Measurements from ENCODE around the gene ARHGDIA.

Gene ARHGDIA

DNA sequence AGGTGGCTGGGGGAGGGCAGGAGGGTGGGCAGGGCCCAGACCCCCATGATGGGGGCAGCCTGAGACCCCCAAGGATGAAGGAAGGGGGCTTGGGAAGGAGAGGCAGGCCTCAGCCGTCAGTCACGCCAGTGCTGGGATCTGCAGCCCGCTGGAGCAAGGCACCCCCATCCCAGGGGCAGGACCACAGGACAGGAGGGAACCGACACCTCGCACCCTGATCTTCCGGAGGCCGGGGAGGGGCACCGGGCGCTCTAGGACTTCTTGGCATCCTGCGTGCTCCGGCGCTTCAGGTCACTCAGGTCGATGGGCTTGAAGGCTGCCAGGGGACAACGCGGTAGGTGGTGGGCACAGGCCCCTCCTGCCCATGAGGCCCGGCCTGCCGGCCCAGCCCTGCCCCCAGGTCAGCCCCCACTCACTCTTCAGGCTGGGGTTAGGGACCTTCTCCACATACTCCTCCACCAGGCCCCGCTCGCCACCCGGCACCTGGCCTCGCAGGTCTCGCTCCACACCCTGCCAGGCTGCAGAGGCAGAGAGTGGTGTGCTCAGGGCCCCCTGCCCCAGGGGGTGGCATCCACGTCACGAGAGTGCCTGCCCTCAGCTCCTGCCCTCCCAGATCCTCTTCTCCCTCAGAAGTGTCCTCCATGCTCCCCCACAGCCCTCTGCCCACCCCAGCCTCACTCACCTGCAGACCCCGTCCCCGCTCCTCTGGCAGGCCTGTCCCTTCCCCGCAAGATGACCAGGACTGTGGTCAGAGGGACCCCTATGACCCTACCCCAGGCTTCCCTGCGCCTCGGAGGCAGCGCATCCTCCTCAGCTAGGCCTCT, 47.9 kb downstream of the ARHGDIA start:
- no peak for DNase-seq (ENCODE audit: low spot score)

DNA sequence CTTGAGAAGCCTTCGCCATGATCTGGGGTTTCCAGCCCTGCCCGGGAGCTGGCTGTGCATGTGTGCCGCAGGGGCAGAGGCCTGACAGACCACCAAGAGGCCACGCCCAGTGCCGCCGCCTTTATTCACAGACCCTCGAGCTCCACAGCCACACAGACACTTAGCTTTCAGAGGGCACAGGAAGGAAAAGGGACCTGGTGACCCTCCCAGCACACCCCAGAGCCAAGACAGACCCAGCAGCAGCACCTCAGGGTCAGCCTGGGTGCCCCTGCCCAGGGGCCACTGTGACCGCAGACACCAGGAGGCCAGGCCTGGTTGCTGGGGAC, 48.9 kb downstream of the ARHGDIA start:
- no peak for DNase-seq (ENCODE audit: low spot score)

DNA sequence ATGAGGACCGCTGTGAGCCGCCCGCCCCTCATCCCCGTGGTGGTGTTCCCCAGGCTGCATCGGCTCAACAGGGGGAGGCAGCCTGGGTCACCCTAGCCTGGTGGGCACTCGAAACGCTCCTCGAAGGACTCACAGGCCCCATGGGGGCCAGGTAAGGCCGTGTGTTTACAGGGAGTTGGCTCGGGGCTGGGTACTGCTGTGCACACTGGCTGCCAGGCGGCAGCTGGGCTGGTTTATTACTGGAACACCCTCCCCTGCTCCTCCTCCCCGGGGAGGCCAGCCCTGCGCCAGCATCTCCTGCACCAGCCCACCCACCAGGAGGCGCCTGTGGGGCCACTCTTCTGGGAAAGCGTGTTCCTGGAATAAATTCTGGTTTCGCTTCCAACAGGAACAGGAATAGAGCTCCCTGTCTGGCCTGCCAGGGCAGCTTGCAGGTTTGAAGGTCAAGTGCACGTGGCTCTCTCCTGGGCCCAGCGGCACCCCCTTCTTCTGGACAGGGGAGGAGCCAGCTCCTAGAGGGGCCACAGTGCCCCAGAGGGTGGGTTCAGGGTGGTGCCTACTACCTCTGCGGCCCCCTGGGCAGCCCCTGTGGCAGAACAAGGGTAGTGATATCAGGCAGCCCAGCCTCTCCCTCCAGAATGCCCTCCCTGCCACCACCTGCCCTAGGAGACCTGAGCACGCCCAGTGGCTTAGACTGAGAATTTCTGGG, 49.4 kb downstream of the ARHGDIA start:
- DNase-seq (ENCODE audit: low spot score), result no peak

DNA sequence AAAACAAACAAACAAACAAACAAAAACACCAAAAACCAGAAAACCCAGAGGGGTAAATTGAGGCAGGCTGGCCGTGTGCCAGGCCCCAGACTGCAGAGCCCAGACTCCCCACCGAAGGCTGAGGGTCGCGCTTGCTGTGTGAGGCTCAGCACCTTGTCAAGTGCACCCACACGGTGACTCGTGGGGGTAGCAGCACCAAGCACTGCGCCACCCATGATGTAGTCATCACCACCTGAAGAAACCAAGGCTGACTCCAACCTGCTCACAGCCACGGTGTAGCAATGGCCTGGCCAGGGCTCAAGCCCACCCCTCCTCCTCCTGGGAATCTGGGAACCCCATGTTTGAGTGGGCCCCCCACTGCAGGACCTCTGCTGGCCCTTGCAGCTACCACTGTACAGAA, 50.0 kb downstream of the ARHGDIA start:
- no peak for DNase-seq (ENCODE audit: low spot score)

DNA sequence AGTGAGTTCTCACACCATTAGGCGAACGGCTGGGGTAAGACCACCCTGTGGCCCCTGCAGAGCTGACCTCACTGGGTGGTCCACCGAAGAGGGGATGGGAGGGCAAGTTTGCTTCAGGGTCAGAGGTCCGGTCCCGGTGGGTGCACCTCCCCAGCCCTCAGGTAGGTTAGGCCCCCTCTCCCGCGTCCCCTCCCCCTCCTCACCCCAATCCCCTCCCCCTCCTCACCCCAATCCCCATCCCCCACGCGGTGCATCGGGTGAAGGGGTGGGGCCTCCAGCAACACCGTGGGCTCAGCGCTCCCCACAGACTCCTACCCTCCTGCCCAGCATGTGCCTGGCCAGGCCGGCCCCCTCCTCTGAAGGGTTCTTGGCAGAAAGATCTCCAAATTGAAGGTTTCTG, 51.4 kb downstream of the ARHGDIA start:
- DNase-seq (ENCODE audit: low spot score), result no peak

DNA sequence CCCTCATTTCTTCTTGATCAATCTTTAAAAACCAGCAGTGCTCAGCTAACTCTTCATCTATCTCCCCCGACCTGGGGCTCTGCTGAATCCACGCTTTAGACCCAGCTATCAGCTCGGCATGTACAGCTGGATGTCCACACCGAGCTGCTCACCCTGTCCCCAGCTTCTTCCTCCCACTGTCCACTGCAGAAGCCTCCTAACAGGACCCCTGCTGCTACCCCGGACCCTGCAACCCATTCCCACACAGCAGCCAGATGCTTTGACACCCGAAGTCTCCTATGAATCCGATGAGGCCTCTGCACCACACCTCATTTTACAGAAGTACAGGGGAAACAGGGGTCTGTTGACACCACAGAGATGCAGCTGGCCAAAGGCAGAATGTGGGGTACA, 53.4 kb downstream of the ARHGDIA start:
- no peak for DNase-seq (ENCODE audit: low spot score)
